ENCODE measurements around the gene AAMDC. TPM values are rescaled to one million over a fixed set of nuclear protein-coding genes. Genes with fewer than 3 reads are reported as not detected.
"Not testable (repeated sequence)": the region's sequence is repeated elsewhere in the genome, so short reads cannot be mapped to it uniquely, and the experiment has no call there.

Gene AAMDC
- total RNA-seq, 1 donor from 2014 or later, result 2.4 TPM

- Mint-ChIP-seq H3K4me3 (no peak overlapping the region), H3K27me3 (ENCODE audit: insufficient read depth) (peaks cover 2% of the 10 kb centered on the region), H3K4me1 (ENCODE audit: low read depth) (no peaks in the 10 kb centered on the region), H3K9me3 (no peaks in the 10 kb centered on the region), H3K36me3 (ENCODE audit: low read depth) (no peaks in the 10 kb centered on the region), H3K27ac (no peak overlapping the region)
- no peak for DNase-seq (ENCODE audit: low spot score)
- intact Hi-C loops (cut with micrococcal nuclease), result no loop called here
Measured at GRCh38 chr11:77828926-77829325, 8.0 kb downstream of the AAMDC start.

DNA sequence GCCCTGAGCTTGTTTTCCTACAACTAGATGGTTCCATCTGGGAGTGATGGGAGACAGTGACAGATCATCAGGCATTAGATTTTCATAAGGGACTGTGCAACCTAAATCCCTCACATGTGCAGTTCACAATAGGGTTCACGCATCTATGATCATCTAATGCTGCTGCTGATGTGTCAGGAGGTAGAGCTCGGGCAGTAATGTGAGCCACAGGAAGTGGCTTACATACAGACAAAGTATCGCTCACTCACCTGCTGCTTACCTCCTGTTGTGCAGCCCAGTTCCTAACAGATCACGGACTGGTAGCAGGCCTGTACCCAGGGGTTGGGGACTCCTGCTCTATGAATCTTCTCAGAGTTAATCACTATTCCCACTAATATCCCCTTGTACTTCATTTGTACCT, 12.4 kb downstream of the AAMDC start:
- intact Hi-C loops (cut with micrococcal nuclease), result no loop called here
- no peaks in the 10 kb centered on the region for H3K9me3 Mint-ChIP-seq
- no peaks in the 10 kb centered on the region for H3K4me1 Mint-ChIP-seq (ENCODE audit: low read depth)
- H3K4me3 Mint-ChIP-seq, result no peak overlapping the region
- H3K27me3 Mint-ChIP-seq (ENCODE audit: insufficient read depth), result no peaks in the 10 kb centered on the region
- no peak for DNase-seq (ENCODE audit: low spot score)
- H3K27ac Mint-ChIP-seq, result no peak overlapping the region
- no peaks in the 10 kb centered on the region for H3K36me3 Mint-ChIP-seq (ENCODE audit: low read depth)

- H3K36me3 Mint-ChIP-seq (ENCODE audit: low read depth), result peaks cover 21% of the 10 kb centered on the region
- H3K9me3 Mint-ChIP-seq, result peaks cover 14% of the 10 kb centered on the region
- no peaks in the 10 kb centered on the region for H3K4me1 Mint-ChIP-seq (ENCODE audit: low read depth)
- no peaks in the 10 kb centered on the region for H3K27me3 Mint-ChIP-seq (ENCODE audit: insufficient read depth)
- DNase-seq (ENCODE audit: low spot score), result no peak
- H3K4me3 Mint-ChIP-seq, result no peak overlapping the region
- intact Hi-C loops (cut with micrococcal nuclease), result no loop called here
- no peak overlapping the region for H3K27ac Mint-ChIP-seq
Measured at GRCh38 chr11:77842441-77843121, 21.6 kb downstream of the AAMDC start.

DNA sequence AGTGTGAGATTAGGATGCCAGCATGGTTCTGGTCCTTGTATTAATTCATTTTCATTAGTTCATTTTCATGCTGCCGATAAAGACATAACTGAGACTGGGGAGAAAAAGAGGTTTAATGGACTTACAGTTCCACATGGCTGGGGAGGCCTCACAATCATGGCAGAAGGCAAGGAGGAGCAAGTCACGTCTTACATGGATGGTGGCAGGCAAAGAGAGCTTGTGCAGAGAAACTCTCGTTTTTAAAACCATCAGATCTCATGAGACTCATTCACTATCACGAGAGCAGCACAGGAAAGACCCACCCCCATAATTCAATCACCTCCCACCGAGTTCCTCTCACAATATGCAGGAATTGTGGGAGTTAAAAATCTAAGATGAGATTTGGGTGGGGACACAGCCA, 22.8 kb downstream of the AAMDC start:
- DNase-seq (ENCODE audit: low spot score); H3K4me1 Mint-ChIP-seq (ENCODE audit: low read depth); intact Hi-C loops (cut with micrococcal nuclease): not testable (repeated sequence)

DNA sequence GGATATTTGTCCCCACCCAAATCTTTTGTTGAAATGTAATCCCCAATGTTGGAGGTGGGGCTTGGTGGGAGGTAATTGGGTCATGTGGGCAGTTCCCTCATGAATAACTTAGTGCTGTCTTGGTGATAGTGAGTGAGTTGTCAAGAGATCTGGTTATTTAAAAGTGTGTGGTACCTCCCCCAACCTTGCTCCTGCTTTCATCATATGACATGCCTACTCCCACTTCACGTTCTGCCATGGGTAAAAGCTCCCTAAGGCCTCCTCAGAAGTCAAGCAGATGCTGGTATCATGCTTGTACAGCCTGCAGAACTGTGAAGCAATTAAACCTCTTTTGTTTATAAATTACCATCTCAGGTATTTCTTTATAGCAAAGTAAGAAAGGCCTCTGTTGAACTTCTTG, 30.6 kb downstream of the AAMDC start:
- no peak for DNase-seq (ENCODE audit: low spot score)
- H3K27ac Mint-ChIP-seq, result no peak overlapping the region
- H3K27me3 Mint-ChIP-seq (ENCODE audit: insufficient read depth), result no peaks in the 10 kb centered on the region
- H3K36me3 Mint-ChIP-seq (ENCODE audit: low read depth), result peaks cover 15% of the 10 kb centered on the region
- intact Hi-C loops (cut with micrococcal nuclease), result no loop called here
- H3K4me1 Mint-ChIP-seq (ENCODE audit: low read depth), result no peaks in the 10 kb centered on the region
- H3K4me3 Mint-ChIP-seq, result no peak overlapping the region
- H3K9me3 Mint-ChIP-seq, result peaks cover 14% of the 10 kb centered on the region

More for the DNA sequence above, 22.8 kb downstream of the AAMDC start:
- Mint-ChIP-seq H3K9me3 (peaks cover 14% of the 10 kb centered on the region), H3K36me3 (ENCODE audit: low read depth) (peaks cover 21% of the 10 kb centered on the region)
- H3K27me3 Mint-ChIP-seq (ENCODE audit: insufficient read depth); H3K27ac Mint-ChIP-seq; H3K4me3 Mint-ChIP-seq: not testable (repeated sequence)

GRCh38 chr11:77854838-77855237, 33.9 kb downstream of the AAMDC start:
- H3K36me3 Mint-ChIP-seq (ENCODE audit: low read depth), result peaks cover 7% of the 10 kb centered on the region
- H3K9me3 Mint-ChIP-seq, result peaks cover 16% of the 10 kb centered on the region
- H3K27me3 Mint-ChIP-seq (ENCODE audit: insufficient read depth), result no peaks in the 10 kb centered on the region
- no peaks in the 10 kb centered on the region for H3K4me1 Mint-ChIP-seq (ENCODE audit: low read depth)
- no peak for DNase-seq (ENCODE audit: low spot score)
- intact Hi-C loops (cut with micrococcal nuclease), result no loop called here
- H3K4me3 Mint-ChIP-seq, result no peak overlapping the region
- H3K27ac Mint-ChIP-seq, result no peak overlapping the region

DNA sequence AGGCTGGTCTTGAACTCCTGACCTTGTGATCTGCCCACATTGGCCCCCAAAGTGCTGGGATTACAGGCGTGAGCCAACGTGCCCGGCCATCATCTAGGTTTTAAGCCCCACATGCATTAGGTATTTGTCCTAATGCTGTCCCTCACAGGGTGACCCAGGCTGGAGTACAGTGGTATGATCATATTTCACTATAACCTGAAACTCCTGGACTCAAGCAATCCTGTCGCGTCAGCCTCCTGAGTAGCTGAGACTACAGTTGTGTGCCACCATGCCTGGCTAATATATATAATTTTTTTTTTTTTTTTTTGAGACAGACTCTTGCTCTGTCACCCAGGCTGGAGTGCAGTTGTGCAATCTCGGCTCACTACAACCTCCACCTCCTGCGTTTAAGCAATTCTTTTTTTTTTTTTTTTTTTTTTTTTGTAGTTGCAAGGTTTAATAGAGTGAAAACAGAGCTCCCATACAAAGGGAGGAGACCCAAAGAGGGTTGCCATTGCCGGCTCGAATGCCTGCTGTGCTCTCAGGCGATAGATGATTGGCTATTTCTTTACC, 37.0 kb downstream of the AAMDC start:
- H3K4me1 Mint-ChIP-seq (ENCODE audit: low read depth); DNase-seq (ENCODE audit: low spot score); intact Hi-C loops (cut with micrococcal nuclease); H3K36me3 Mint-ChIP-seq (ENCODE audit: low read depth); H3K27me3 Mint-ChIP-seq (ENCODE audit: insufficient read depth); H3K27ac Mint-ChIP-seq; H3K4me3 Mint-ChIP-seq: not testable (repeated sequence)
- peaks cover 15% of the 10 kb centered on the region for H3K9me3 Mint-ChIP-seq

DNA sequence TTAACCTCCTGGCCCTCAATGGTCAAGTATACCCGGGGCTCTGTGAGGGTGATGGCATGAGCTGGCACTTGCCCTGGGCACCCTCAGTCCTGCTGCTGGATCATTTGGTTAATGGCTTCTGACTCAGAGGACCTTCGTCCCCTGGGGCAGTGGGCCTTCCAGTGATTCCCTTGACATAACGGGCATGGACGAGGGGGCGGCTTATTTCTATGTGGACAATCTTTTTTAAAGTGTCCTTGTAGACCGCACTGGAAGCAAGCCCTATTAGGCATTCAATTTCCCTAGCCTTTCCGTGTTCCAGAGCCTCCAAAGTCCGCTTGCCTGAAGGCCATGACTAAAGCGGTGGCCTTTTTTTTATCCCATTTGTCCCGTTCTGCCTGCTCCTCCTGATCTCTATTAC, 40.5 kb downstream of the AAMDC start:
- intact Hi-C loops (cut with micrococcal nuclease); DNase-seq (ENCODE audit: low spot score); H3K4me3 Mint-ChIP-seq; H3K36me3 Mint-ChIP-seq (ENCODE audit: low read depth); H3K9me3 Mint-ChIP-seq; H3K27me3 Mint-ChIP-seq (ENCODE audit: insufficient read depth); H3K4me1 Mint-ChIP-seq (ENCODE audit: low read depth); H3K27ac Mint-ChIP-seq: not testable (repeated sequence)

GRCh38 chr11:77865805-77866204, 44.9 kb downstream of the AAMDC start:
- intact Hi-C loops (cut with micrococcal nuclease), result no loop called here
- no peak for DNase-seq (ENCODE audit: low spot score)
- H3K27ac Mint-ChIP-seq, result no peak overlapping the region

GRCh38 chr11:77866336-77866735, 45.4 kb downstream of the AAMDC start:
- Mint-ChIP-seq H3K27me3 (ENCODE audit: insufficient read depth) (no peaks in the 10 kb centered on the region), H3K9me3 (no peaks in the 10 kb centered on the region)

More at GRCh38 chr11:77865805-77866204, 44.9 kb downstream of the AAMDC start:
- Mint-ChIP-seq H3K9me3 (no peaks in the 10 kb centered on the region), H3K4me3 (no peak overlapping the region), H3K27me3 (ENCODE audit: insufficient read depth) (no peaks in the 10 kb centered on the region), H3K36me3 (ENCODE audit: low read depth) (peaks cover 12% of the 10 kb centered on the region), H3K4me1 (ENCODE audit: low read depth) (no peaks in the 10 kb centered on the region)

DNA sequence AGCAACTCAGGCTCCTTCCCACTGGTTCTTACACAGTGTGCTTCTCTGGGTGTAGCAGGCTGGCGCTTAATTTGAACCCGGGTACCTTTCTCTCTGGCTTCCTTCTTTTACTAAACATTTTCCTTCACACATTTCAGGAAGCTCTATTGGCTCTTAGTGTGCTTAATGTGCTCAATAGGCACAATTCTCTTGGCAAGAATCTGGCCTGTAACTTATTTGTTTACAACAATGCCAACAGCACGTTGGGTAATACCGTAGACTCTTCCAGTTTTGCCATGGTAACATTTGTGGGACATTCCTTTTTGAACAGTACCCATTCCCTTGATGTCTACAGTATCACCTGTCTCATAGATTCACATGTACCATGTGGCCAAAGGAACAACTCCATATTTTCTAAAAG, 47.8 kb downstream of the AAMDC start:
- intact Hi-C loops (cut with micrococcal nuclease), result no loop called here
- no peak for DNase-seq (ENCODE audit: low spot score)
- no peaks in the 10 kb centered on the region for H3K27me3 Mint-ChIP-seq (ENCODE audit: insufficient read depth)

More at GRCh38 chr11:77866336-77866735, 45.4 kb downstream of the AAMDC start:
- intact Hi-C loops (cut with micrococcal nuclease), result no loop called here
- no peaks in the 10 kb centered on the region for H3K4me1 Mint-ChIP-seq (ENCODE audit: low read depth)
- H3K36me3 Mint-ChIP-seq (ENCODE audit: low read depth), result peaks cover 13% of the 10 kb centered on the region
- no peak for DNase-seq (ENCODE audit: low spot score)
- H3K27ac Mint-ChIP-seq, result no peak overlapping the region
- H3K4me3 Mint-ChIP-seq, result no peak overlapping the region

DNA sequence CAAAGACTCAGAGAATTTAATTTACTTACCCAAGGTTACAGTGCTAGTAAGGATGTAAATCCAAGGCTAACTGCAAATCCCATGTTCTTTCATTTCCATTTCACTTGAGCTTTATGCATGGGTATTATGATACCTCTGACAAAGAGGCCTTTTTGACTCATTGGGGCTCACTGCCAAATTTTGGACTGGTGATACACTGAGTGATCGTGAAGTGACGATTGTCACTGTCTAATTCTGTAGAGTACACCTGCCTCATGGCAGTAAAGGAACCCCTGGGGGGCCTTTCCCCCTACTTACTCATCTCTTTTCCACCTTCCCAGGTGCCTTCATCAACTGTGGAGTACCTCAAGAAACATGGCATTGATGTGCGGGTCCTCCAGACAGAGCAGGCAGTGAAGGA, 50.9 kb downstream of the AAMDC start:
- Mint-ChIP-seq H3K36me3 (ENCODE audit: low read depth) (peaks cover 20% of the 10 kb centered on the region), H3K4me1 (ENCODE audit: low read depth) (no peaks in the 10 kb centered on the region), H3K27me3 (ENCODE audit: insufficient read depth) (no peaks in the 10 kb centered on the region), H3K27ac (no peak overlapping the region), H3K4me3 (no peak overlapping the region), H3K9me3 (no peaks in the 10 kb centered on the region)
- intact Hi-C loops (cut with micrococcal nuclease), result no loop called here
- DNase-seq (ENCODE audit: low spot score), result no peak

More for the DNA sequence above, 47.8 kb downstream of the AAMDC start:
- H3K9me3 Mint-ChIP-seq, result no peaks in the 10 kb centered on the region
- peaks cover 16% of the 10 kb centered on the region for H3K36me3 Mint-ChIP-seq (ENCODE audit: low read depth)
- no peak overlapping the region for H3K4me3 Mint-ChIP-seq
- no peak overlapping the region for H3K27ac Mint-ChIP-seq
- H3K4me1 Mint-ChIP-seq (ENCODE audit: low read depth), result no peaks in the 10 kb centered on the region

GRCh38 chr11:77873345-77873744, 52.4 kb downstream of the AAMDC start:
- Mint-ChIP-seq H3K36me3 (ENCODE audit: low read depth) (peaks cover 19% of the 10 kb centered on the region), H3K9me3 (no peaks in the 10 kb centered on the region), H3K4me3 (no peak overlapping the region), H3K27me3 (ENCODE audit: insufficient read depth) (no peaks in the 10 kb centered on the region), H3K4me1 (ENCODE audit: low read depth) (no peaks in the 10 kb centered on the region), H3K27ac (no peak overlapping the region)
- DNase-seq (ENCODE audit: low spot score), result no peak
- intact Hi-C loops (cut with micrococcal nuclease), result no loop called here

All from activated T-helper 1 cell treated with anti-CD3 and anti-CD28 coated beads, Interleukin-12 subunit alpha, Interleukin-12 subunit beta, Interleukin-2, Interleukin-4 antibody, amounts not matched to agents 30 ng/mL and 10 ng/mL and 1 ng/mL, durations not matched to agents 14 hours and 24 hours and 36 hours (primary cell).